GM13976 (cell line): ENCODE measurements around the gene TRMU.

Source experiments
- DNase-seq: peaks from one replicate; pipeline ENCODE4 v3.0.0; 2012; ENCODE audit warnings: low spot score
- CTCF ChIP-seq: IDR thresholded peaks from 2 replicates; pipeline ENCODE4 v1.5.1; 2012; ENCODE audit warnings: borderline replicate concordance, mild to moderate bottlenecking; ENCODE audit not compliant: insufficient read depth; ENCODE audit errors: extremely low read depth, missing control alignments, control extremely low read depth
- in situ Hi-C: fragments of 300-500 bp; cut with MboI; formaldehyde crosslinking; loops from one replicate; pipeline ENCODE4 v1.12.0; 2022; ENCODE audit warnings: low sequenced_read_pairs, mixed read lengths, inconsistent platforms; ENCODE audit not compliant: unreplicated experiment

Gene TRMU

GRCh38 chr22:46373159-46373558 is 37.6 kb downstream of the TRMU start:
- no peak for DNase-seq
- in situ Hi-C loops, result no loop called here

GRCh38 chr22:46373921-46374662 is 38.6 kb downstream of the TRMU start:
- in situ Hi-C loops, result no loop called here
- DNase-seq, result no peak
- no peak for TF ChIP-seq CTCF

More at GRCh38 chr22:46373159-46373558, 37.6 kb downstream of the TRMU start:
- TF ChIP-seq CTCF, result no peak

GRCh38 chr22:46374663-46375474 is 39.4 kb downstream of the TRMU start:
- DNase-seq, result no peak
- in situ Hi-C loops, result no loop called here
- TF ChIP-seq CTCF, result no peak

GRCh38 chr22:46376111-46376510 is 40.6 kb downstream of the TRMU start:
- no peak for DNase-seq
- TF ChIP-seq CTCF, result no peak
- in situ Hi-C loops, result no loop called here

- TF ChIP-seq CTCF, result no peak
- in situ Hi-C loops, result no loop called here
- no peak for DNase-seq
Observed at GRCh38 chr22:46376908-46377524, 41.5 kb downstream of the TRMU start.

GRCh38 chr22:46377525-46378425 is 42.3 kb downstream of the TRMU start:
- no peak for DNase-seq
- no peak for TF ChIP-seq CTCF
- in situ Hi-C loops, result no loop called here
